ENCODE data around the gene ZCCHC9. TPM values are rescaled to one million over a fixed set of nuclear protein-coding genes. Genes with fewer than 3 reads are reported as not detected.
A peak's percentile ranks its signal among the peaks of the same experiment; 100 is the strongest.
"Not testable (repeated sequence)": the region's sequence is repeated elsewhere in the genome, so short reads cannot be mapped to it uniquely, and the experiment has no call there.

Gene ZCCHC9
- total RNA-seq (ENCODE audit: insufficient read depth, low replicate concordance) = 71.5 TPM

GRCh38 chr5:81301271-81302015 lies at the start of gene ZCCHC9:
ZCCHC9 (plus strand) TSS chr5:81301587; CDS start chr5:81304758, 3,171 bp downstream.
- DNase-seq (ENCODE audit: low spot score) = peak; percentile 97

GRCh38 chr5:81251922-81252321 lies 49.5 kb upstream of the ZCCHC9 start:
- no peak for DNase-seq (ENCODE audit: low spot score)

- DNase-seq (ENCODE audit: low spot score) = no peak
These were observed 48.5 kb upstream of the ZCCHC9 start for GRCh38 chr5:81252904-81253303.

- DNase-seq (ENCODE audit: low spot score) = no peak
These were observed 47.5 kb upstream of the ZCCHC9 start for GRCh38 chr5:81253875-81254274.

- DNase-seq (ENCODE audit: low spot score) = no peak
These were observed 46.4 kb upstream of the ZCCHC9 start for GRCh38 chr5:81254886-81255559.

GRCh38 chr5:81256766-81257165 lies 44.6 kb upstream of the ZCCHC9 start:
- DNase-seq (ENCODE audit: low spot score) = no peak

GRCh38 chr5:81262796-81263195 lies 38.6 kb upstream of the ZCCHC9 start:
- DNase-seq (ENCODE audit: low spot score) = not testable (repeated sequence)

- no peak for DNase-seq (ENCODE audit: low spot score)
These were observed 36.3 kb upstream of the ZCCHC9 start for GRCh38 chr5:81265101-81265500.

- DNase-seq (ENCODE audit: low spot score) = peak; percentile 88
These were observed 32.7 kb upstream of the ZCCHC9 start for GRCh38 chr5:81268521-81269196.

GRCh38 chr5:81269751-81270393 lies 31.5 kb upstream of the ZCCHC9 start:
- DNase-seq (ENCODE audit: low spot score) = no peak

GRCh38 chr5:81270394-81271027 lies 30.9 kb upstream of the ZCCHC9 start:
- DNase-seq (ENCODE audit: low spot score) = not testable (repeated sequence)

GRCh38 chr5:81283976-81284375 lies 17.4 kb upstream of the ZCCHC9 start:
- DNase-seq (ENCODE audit: low spot score) = no peak

- no peak for DNase-seq (ENCODE audit: low spot score)
These were observed 15.2 kb upstream of the ZCCHC9 start for GRCh38 chr5:81286059-81286617.

GRCh38 chr5:81288021-81288433 lies 13.4 kb upstream of the ZCCHC9 start:
- no peak for DNase-seq (ENCODE audit: low spot score)

GRCh38 chr5:81290146-81290545 lies 11.2 kb upstream of the ZCCHC9 start:
- no peak for DNase-seq (ENCODE audit: low spot score)

GRCh38 chr5:81292130-81292529 lies 9.3 kb upstream of the ZCCHC9 start:
- no peak for DNase-seq (ENCODE audit: low spot score)

GRCh38 chr5:81294021-81294420 lies 7.4 kb upstream of the ZCCHC9 start:
- DNase-seq (ENCODE audit: low spot score) = not testable (repeated sequence)

- no peak for DNase-seq (ENCODE audit: low spot score)
These were observed 3.9 kb upstream of the ZCCHC9 start for GRCh38 chr5:81297531-81297930.

- DNase-seq (ENCODE audit: low spot score) = no peak
These were observed 491 bp upstream of the ZCCHC9 start for GRCh38 chr5:81300921-81301270.

- no peak for DNase-seq (ENCODE audit: low spot score)
These were observed 1.2 kb downstream of the ZCCHC9 start for GRCh38 chr5:81302596-81302995.

GRCh38 chr5:81303563-81303962 lies 2.2 kb downstream of the ZCCHC9 start:
- DNase-seq (ENCODE audit: low spot score) = no peak

Data from umbilical cord (tissue), 2 donors.